HepG2 (cell line): ENCODE results near the gene AFF2. TPM values are rescaled to one million over a fixed set of nuclear protein-coding genes. Genes with fewer than 3 reads are reported as not detected.
A peak's percentile ranks its signal among the peaks of the same experiment; 100 is the strongest.

ENCODE experiments used
- ATAC-seq: fragments of 200-7000 bp; cut with Tn5 transposase; 3 replicates; pipeline ENCODE4 v1.9.1; 2020; ENCODE audit warnings: mild to moderate bottlenecking, moderate library complexity
- BruUV-seq: library from RNA; stranded (reverse); fragments of 400-500 nt; replicated peaks from 2 replicates; lab custom pipeline; 2021; lab: Mats Ljungman, UMichigan
- CTCF ChIA-PET: fragments of 300-600 bp; formaldehyde crosslinking; extraction: SDS; loops from one replicate; lab custom pipeline; 2021; ENCODE audit warnings: low total read pairs, inconsistent platforms, low intra/inter-chr PET ratio; lab: Yijun Ruan, JAX
- POLR2A ChIA-PET: fragments of 350-600 bp; sonication (Branson Sonifier 250); formaldehyde crosslinking; loops from one replicate; lab custom pipeline; 2020; ENCODE audit warnings: antibody characterized with exemption, inconsistent platforms; lab: Yijun Ruan, JAX
- DNase-seq: peaks from one replicate; pipeline ENCODE4 v3.0.0-alpha.2; 2015; ENCODE audit warnings: low spot score
- FAIRE-seq: peaks from 3 replicates; lab custom pipeline; 2011; peaks lifted over from hg19 to GRCh38; lab: Jason Lieb, UNC
- H2AFZ ChIP-seq: one replicate; pipeline ENCODE4 v1.6.1; 2011; ENCODE audit warnings: low read length, inconsistent platforms
- H3K27ac ChIP-seq: fragments of 300-600 bp; 3 replicates; pipeline ENCODE4 v1.8.0; 2011; ENCODE audit warnings: mixed run types, mild to moderate bottlenecking, mixed read lengths, low read length, inconsistent platforms; ENCODE audit not compliant: insufficient read depth; ENCODE audit errors: extremely low read length
- H3K27me3 ChIP-seq, 2 experiments: fragments of 200-600 bp in 1 of 2; 2 replicates in 1 of 2; 3 replicates in 1 of 2; pipeline versions ENCODE4 v1.6.0 to v1.8.0; 2011; ENCODE audit warnings: low read length in 2 of 2, mild to moderate bottlenecking in 2 of 2, moderate library complexity in 2 of 2, inconsistent platforms in 1 of 2; ENCODE audit not compliant: insufficient read depth in 2 of 2, control insufficient read depth in 1 of 2
- H3K36me3 ChIP-seq, 2 experiments: fragments of 200-600 bp in 1 of 2; replicated peaks in 1 of 2; 2 replicates in 1 of 2; 3 replicates in 1 of 2; pipeline versions ENCODE4 v1.5.1 to v1.8.0; 2011; ENCODE audit warnings: low read length in 2 of 2, inconsistent platforms in 1 of 2; ENCODE audit not compliant: insufficient read depth in 2 of 2, control insufficient read depth in 1 of 2
- H3K4me1 ChIP-seq: 2 replicates; pipeline ENCODE4 v1.5.1; 2012; ENCODE audit warnings: low read length, inconsistent platforms; ENCODE audit not compliant: insufficient read depth
- H3K4me2 ChIP-seq: 2 replicates; pipeline ENCODE4 v1.6.0; 2011; ENCODE audit warnings: low read depth, low read length, inconsistent platforms
- H3K4me3 ChIP-seq, 3 experiments: fragments of 200-600 bp in 1 of 3; sonication (generic), shearing (Covaris generic) in 1 of 3; replicated peaks in 1 of 3; 2 replicates each; pipeline ENCODE4 v1.5.1; 2011 to 2016; ENCODE audit warnings: low read length in 3 of 3, inconsistent platforms in 2 of 3, low read depth in 2 of 3, mild to moderate bottlenecking in 2 of 3, control low read depth in 1 of 3, mixed read lengths in 1 of 3; ENCODE audit not compliant: insufficient read depth in 1 of 3
- H3K79me2 ChIP-seq: one replicate; pipeline ENCODE4 v1.6.1; 2011; ENCODE audit warnings: low read length, inconsistent platforms; ENCODE audit not compliant: insufficient read depth
- H3K9ac ChIP-seq: 2 replicates; pipeline ENCODE4 v1.6.0; 2011; ENCODE audit warnings: mild to moderate bottlenecking, low read depth, low read length, inconsistent platforms; ENCODE audit not compliant: insufficient read depth
- H3K9me3 ChIP-seq: 2 replicates; pipeline ENCODE4 v1.5.1; 2012; ENCODE audit warnings: mild to moderate bottlenecking, low read length
- H4K20me1 ChIP-seq: 2 replicates; pipeline ENCODE4 v1.6.0; 2011; ENCODE audit warnings: inconsistent platforms, mild to moderate bottlenecking, low read length, moderate library complexity; ENCODE audit not compliant: insufficient read depth
- KLF16 ChIP-seq, 2 experiments: sonication (generic) in 1 of 2; formaldehyde crosslinking in 1 of 2; IDR thresholded peaks; 2 replicates each; pipeline versions ENCODE4 v1.6.1 to v1.8.0; 2016 to 2023; ENCODE audit warnings: missing genetic modification reagents in 2 of 2, missing compliant biosample characterization in 1 of 2
- SRSF1 ChIP-seq: fragments of 200-400 bp; formaldehyde crosslinking; optimal IDR thresholded peaks from 2 replicates; pipeline ENCODE3; 2017; ENCODE audit warnings: mild to moderate bottlenecking, low read depth, low read length, moderate library complexity
- SSRP1 ChIP-seq: IDR thresholded peaks from 2 replicates; pipeline ENCODE4 v1.6.1; 2016; ENCODE audit warnings: control low read depth
- WIZ ChIP-seq: sonication (generic); formaldehyde crosslinking; IDR thresholded peaks from 2 replicates; pipeline ENCODE4 v1.5.1; 2020; ENCODE audit warnings: mild to moderate bottlenecking, missing genetic modification reagents
- ZFP1 ChIP-seq: IDR thresholded peaks from 2 replicates; pipeline ENCODE4 v1.6.1; 2016
- ZNF382 ChIP-seq: sonication (generic); formaldehyde crosslinking; IDR thresholded peaks from 2 replicates; pipeline ENCODE4 v1.5.0; 2020; ENCODE audit warnings: missing genetic modification reagents, mild to moderate bottlenecking, borderline replicate concordance
- ZNF432 ChIP-seq: sonication (generic); formaldehyde crosslinking; IDR thresholded peaks from 2 replicates; pipeline ENCODE4 v1.5.0; 2020; ENCODE audit warnings: missing genetic modification reagents, mild to moderate bottlenecking, borderline replicate concordance
- ZNF460 ChIP-seq: sonication (generic); formaldehyde crosslinking; IDR thresholded peaks from 2 replicates; pipeline ENCODE4 v1.5.1; 2020; ENCODE audit warnings: missing genetic modification reagents, mild to moderate bottlenecking, borderline replicate concordance
- WGBS: methylation state at CpG from one replicate; pipeline ENCODE4 v1.1.6; 2017; ENCODE audit warnings: low lambda C conversion rate; 5-methylcytosine and 5-hydroxymethylcytosine counted together
- in situ Hi-C: cut with HindIII; loops from 2 replicates; pipeline ENCODE4 v1.10.0; 2017; ENCODE audit warnings: low pct_unique_long_range_greater_than_20kb; ENCODE audit not compliant: extremely low pct_ligation_motif_present
- intact Hi-C: fragments of 100-400 bp; cut with micrococcal nuclease; formaldehyde crosslinking; loops from one replicate; pipeline ENCODE4 v1.10.0; 2022; ENCODE audit not compliant: unreplicated experiment
- polyA plus RNA-seq, 8 experiments: library from polyadenylated mRNA; depleted of rRNA in 3 of 8; stranded (reverse) in 7 of 8; unstranded in 1 of 8; fragments of >200 nt; fragmentation: Illumina TruSeq in 4 of 8; extraction: Trizol in 4 of 8; gene quantifications; 2 replicates each; pipeline versions ENCODE4 v1.2.1 to v1.2.3, GENCODE V29; 2011 to 2016; ENCODE audit warnings: low read depth in 4 of 8, missing spikeins in 1 of 8, mixed read lengths in 1 of 8; ENCODE audit not compliant: insufficient read depth in 1 of 8
- total RNA-seq, 5 experiments: library from RNA; depleted of rRNA; stranded (reverse); fragments of >200 nt; fragmentation: Illumina TruSeq; extraction: Trizol; gene quantifications; 2 replicates each; pipeline ENCODE4 v1.2.3, GENCODE V29; 2016; ENCODE audit warnings: low read depth in 1 of 5
- TF ChIP-seq, protein P1 (sequence below): fragments of 450-650 bp; IDR thresholded peaks from 2 replicates; pipeline ENCODE4 v1.6.1; 2016

Gene AFF2
- total and polyA plus RNA-seq, 2 of the 13 experiments (the other 11 are each of a cell fraction or from before 2014, with no cell fraction given): not detected

DNA sequence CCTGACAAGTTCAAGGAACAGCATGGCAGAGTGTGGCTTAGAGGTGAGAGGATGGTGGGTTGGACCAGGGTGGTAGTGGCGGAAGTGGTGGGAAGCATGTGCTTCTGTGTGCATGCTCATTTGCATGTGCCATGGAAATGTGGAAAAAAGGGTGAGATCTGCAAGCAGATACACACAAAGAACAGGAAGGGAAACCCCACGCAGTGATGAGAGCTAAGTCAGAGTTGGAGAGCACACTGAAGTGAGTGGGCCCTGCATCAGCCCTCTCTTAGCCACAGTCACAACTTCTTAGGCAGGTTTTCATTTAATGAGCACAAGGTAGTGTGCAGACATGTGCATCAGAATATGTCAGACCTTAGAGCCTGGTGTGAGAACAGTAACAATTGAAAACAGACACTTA, 483.8 kb downstream of the AFF2 start:
- Histone ChIP-seq H3K36me3 (no peaks in the 10 kb centered on the region), H3K9me3 (no peaks in the 10 kb centered on the region), H4K20me1 (no peaks in the 10 kb centered on the region), H2AFZ (no peak overlapping the region), H3K4me2 (no peak overlapping the region), H3K4me3 (no peak overlapping the region), H3K27me3 (no peaks in the 10 kb centered on the region), H3K27ac (no peak overlapping the region), H3K79me2 (no peaks in the 10 kb centered on the region), H3K4me1 (no peaks in the 10 kb centered on the region), H3K9ac (no peak overlapping the region)
- CTCF ChIA-PET: no interaction called here
- no peak for ATAC-seq
- intact Hi-C loops: no loop called here
- no peak for FAIRE-seq
- in situ Hi-C loops: no loop called here
- DNase-seq: no peak
- TF ChIP-seq KLF16 (CRISPR knock-in tag; IDR thresholded peaks at IDR 0.05): no peak
- TF ChIP-seq, protein P1, sequence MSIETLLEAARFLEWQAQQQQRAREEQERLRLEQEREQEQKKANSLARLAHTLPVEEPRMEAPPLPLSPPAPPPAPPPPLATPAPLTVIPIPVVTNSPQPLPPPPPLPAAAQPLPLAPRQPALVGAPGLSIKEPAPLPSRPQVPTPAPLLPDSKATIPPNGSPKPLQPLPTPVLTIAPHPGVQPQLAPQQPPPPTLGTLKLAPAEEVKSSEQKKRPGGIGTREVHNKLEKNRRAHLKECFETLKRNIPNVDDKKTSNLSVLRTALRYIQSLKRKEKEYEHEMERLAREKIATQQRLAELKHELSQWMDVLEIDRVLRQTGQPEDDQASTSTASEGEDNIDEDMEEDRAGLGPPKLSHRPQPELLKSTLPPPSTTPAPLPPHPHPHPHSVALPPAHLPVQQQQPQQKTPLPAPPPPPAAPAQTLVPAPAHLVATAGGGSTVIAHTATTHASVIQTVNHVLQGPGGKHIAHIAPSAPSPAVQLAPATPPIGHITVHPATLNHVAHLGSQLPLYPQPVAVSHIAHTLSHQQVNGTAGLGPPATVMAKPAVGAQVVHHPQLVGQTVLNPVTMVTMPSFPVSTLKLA: peak; percentile 17; the same call in 1 of the 2 replicates
- 0% methylated on average over 2 of the region's 2 CpGs for WGBS
- no TSS peak for BruUV-seq
- POLR2A ChIA-PET: no interaction called here

DNA sequence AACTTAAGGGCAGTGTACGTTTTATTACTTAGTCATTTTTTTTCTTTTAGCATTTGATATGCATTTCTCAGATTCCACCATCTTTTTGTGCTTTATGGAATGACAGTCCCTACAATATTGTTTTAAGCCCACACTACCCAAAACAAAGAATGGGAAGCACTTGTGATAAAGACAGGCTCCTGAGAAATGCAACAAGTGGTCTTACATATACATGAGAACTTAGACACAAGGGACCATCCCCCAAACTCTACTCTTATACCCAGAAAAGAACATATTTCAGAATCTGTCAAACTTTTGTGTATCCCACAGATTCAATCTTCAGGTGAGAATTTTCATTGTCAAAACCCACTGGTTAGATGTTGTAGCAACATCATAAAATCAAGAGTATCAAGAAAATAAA, 491.1 kb downstream of the AFF2 start:
- in situ Hi-C loops: no loop called here
- Histone ChIP-seq H4K20me1 (no peaks in the 10 kb centered on the region), H3K4me1 (no peaks in the 10 kb centered on the region), H3K27ac (no peak overlapping the region), H3K27me3 (no peaks in the 10 kb centered on the region), H3K4me2 (no peak overlapping the region), H3K36me3 (no peaks in the 10 kb centered on the region), H3K9me3 (no peaks in the 10 kb centered on the region), H3K79me2 (no peaks in the 10 kb centered on the region), H3K4me3 (no peak overlapping the region), H3K9ac (no peak overlapping the region), H2AFZ (no peak overlapping the region)
- no peak for ATAC-seq
- CTCF ChIA-PET: no interaction called here
- intact Hi-C loops: no loop called here
- POLR2A ChIA-PET: no interaction called here
- no peak for TF ChIP-seq ZFP1 (CRISPR knock-in tag)
- TF ChIP-seq WIZ: no peak
- no peak for TF ChIP-seq ZNF460 (CRISPR knock-in tag)
- TF ChIP-seq ZNF382 (CRISPR knock-in tag): no peak
- TF ChIP-seq SRSF1: no peak
- TF ChIP-seq ZNF432 (CRISPR knock-in tag): no peak
- TF ChIP-seq SSRP1: no peak
- no TSS peak for BruUV-seq
- 0% methylated on average over 1 of the region's 1 CpG for WGBS
- no peak for DNase-seq
- no peak for FAIRE-seq
